RPMI7951 (cell line): ENCODE results near the gene NRXN3. TPM values are rescaled to one million over a fixed set of nuclear protein-coding genes. Genes with fewer than 3 reads are reported as not detected.

Experiments
- DNase-seq: peaks from one replicate; pipeline ENCODE4 v3.0.0-alpha.2; 2012; ENCODE audit warnings: low read depth
- total RNA-seq: library from RNA; depleted of rRNA; stranded (reverse); fragments of >200 nt; shearing (Covaris generic); gene quantifications from 2 replicates; pipeline ENCODE4 v1.2.3, GENCODE V29; 2014

Gene NRXN3
- total RNA-seq, 1 experiment from 2014 or later = 0.24 TPM

DNA sequence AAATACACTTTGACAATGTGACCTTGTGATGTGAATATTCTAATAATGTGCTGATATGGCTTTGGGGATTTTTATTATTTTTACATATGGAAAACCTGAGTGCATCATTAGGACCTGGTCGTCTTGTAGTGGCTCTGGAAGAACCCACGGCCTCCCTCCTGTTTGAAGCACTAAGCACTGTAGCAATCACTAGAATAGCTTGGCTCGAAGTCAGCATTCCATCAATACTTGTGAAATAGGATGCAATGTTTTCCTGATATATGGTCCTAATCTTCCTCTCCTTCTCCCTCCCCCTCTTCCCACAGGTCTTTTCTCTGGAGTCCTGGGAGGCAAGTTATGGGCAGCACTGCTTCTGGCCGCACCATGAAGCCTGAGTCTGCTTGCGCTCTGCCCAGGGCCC is 71.9 kb downstream of the NRXN3 start:
- DNase-seq = no peak

DNA sequence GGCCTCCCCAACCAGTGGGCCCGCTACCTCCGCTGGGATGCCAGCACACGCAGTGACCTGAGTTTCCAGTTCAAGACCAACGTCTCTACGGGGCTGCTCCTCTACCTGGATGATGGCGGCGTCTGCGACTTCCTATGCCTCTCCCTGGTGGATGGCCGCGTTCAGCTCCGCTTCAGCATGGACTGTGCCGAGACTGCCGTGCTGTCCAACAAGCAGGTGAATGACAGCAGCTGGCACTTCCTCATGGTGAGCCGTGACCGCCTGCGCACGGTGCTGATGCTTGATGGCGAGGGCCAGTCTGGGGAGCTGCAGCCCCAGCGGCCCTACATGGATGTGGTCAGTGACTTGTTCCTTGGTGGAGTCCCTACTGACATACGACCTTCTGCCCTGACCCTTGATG is 73.0 kb downstream of the NRXN3 start:
- DNase-seq = no peak

DNA sequence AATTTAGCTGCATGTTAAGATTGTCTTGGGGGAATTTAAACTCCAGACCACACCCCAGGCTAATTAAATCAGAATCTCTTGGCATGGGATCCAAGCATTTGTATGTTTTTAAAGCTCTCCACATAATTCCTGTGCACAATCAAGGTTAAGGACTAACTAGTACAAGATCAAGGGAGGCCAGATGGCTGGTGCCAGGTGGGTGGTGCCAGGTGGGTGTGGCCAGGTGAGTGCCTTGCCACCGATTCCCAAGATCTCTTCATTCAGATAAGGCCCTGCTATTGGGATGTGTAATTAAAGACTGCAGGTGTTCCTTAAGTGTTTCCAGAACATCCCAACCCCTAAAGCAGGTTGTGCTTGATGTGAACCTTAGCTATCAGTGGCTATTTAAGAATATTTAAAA is 75.1 kb downstream of the NRXN3 start:
- DNase-seq = no peak

DNA sequence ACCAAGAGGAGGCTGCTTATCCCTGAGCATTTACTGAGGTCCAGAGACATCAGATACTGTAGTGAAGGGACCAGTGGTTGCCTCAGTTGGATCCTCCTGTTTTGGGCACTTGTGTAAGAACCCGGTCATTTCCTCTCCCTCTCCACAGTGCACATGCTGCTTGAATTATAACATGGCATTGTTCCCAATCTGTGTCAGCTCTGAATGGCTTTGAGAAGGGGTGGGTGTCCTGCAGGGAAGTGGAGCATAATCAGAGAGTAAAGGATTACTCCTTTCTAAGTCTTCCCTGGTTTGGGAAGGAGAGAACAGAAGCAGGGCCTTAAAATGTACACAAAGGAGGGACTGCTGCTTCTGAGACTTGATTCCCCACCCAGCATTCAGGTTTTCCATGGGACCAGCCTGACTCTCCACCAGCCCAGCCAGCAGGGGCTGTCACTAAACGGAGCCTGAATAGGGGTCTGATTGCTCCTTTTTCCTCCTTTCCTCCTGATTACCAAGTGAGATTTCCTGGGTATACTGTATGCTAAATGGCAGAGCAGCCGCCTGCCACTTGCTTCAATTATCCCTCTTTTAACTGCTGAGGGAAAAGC is 78.4 kb downstream of the NRXN3 start:
- no peak for DNase-seq

DNA sequence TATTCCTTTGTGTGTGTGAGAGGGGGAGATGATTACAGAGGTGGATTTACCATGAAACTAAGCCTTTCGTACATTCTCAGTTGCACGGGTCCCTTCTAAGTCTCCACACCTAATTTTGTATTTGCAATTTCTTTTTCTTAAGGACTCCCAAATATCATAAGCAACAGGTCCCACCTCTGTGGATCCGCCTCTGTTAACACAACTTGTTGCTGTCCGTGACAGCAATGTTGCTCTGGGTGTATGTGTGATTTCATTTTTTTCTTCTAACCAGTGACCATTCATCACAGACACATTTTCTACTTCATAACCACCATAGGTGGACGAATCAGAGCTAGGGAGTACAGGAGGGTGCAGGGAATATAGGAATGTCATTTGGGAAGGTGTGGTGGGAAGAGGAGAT is 81.1 kb downstream of the NRXN3 start:
- no peak for DNase-seq

DNA sequence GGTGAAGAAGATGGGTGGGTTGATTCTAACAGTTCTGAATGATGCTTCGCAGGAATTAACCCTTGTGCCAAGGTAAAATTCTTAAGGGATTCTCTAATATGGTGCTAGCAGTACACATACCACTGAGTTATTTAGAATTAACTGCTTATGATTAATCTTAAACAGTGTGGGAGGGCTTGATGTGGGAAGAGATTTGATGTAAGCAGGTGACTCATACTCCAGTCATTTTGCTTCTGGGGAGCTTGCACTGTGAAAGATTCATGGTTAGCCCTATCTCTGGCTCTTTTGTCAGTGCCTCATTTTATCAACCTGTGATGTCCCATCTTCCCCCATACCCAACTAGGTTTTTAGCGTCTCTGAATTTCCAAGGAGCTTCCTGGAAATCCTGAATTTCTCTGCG is 83.8 kb downstream of the NRXN3 start:
- peak; percentile 83 for DNase-seq

DNA sequence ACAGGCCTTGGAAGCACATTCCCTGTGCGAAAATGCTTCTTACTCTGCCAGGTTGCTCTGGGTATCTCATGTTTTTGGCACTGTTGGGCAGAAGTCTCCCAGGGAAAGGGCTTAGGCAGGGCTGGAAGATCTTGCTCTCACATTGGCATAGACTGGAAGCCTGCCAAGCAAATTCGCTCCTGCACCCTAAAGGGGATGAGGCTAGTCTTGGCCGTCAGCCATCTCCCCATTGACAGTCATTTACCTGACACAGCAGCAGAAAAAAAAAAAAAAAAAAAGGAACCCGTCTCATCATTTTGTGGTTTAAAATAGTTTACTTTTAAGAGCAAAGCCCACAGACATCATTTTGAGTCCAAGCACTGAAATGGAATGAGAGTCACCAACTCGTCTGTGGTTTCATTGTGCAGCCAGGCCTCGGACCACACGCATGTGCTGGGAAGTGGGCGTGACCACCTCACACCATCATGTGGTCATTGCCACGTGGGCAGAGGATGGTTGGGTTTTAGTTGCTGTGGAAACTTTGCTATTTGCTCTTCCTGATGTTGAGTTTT is 84.8 kb downstream of the NRXN3 start:
- peak; percentile 84 for DNase-seq

DNA sequence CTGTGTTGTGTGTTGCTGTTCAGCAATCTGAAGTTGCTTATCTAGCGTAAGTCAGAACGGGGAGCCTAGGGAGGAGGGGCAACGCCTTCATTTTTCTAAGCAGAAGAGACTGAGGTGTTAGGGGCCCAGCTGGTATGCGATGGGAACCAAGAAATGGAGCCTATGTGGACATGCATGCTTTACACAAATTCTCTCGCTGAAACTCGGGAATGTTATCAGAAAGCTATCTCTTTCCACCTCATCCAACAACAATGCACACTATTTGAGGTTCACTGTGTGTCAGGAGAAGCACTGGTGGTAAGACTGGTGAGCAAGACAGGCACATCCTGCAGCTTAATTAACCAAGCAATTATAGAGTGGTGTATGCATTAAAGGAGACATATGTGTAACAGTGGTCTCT is 89.7 kb downstream of the NRXN3 start:
- peak; percentile 5 for DNase-seq

DNA sequence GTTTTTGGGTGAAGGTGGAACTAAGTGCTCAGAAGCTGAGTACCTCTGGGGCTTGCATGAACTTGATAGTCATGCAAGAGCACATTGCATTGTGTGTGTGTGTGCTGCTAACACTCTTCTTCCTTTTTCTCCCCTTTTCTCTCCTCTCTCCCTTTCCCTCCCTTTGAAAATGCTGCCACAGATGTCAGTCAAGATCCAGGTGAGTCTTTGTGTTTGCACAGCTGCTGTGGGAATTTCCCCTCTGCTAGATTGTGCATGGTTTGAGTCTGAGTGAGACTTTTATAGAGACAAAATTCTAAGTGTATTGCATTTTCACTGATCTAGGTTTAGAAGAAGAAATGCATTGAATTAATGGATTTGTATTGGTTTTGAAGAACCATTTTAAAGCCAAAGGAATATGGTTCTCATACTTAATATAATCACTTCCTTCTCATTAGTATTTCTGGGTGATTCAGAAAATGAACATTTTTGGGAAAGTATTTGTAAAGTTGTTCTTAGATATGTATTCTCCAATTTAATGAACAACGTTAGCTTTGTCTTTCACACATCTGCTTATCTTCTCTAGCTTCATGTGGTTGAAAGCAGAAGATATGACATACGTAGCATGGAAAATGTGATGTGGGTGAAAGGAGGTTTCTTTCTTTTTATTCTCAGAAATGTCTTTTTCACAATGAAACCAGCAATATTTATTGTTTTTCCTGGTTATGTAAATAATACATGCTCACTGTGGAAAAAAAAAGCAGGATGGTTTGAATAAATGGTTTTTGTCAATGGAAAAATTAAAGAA is 108.5 kb downstream of the NRXN3 start:
- no peak for DNase-seq

DNA sequence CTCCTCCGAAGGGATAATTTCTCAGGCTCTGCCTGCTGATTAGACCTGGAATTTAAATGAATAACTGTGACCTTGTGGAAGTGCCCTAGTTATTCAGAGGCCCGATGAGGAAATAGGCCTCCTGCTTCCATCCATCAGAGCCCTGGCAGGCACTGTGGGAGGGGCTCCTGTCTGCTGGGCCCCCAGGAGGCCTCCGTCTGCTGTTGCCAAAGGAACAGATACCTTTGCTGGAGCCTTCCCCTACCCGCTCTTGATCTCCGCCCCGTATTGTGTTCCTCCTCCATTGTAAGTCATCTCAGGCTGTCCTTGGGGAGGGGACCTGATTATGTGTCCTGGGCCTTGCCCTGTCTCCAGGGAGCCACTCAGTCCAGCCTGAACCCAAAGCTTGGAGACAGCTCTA is 112.3 kb downstream of the NRXN3 start:
- no peak for DNase-seq

DNA sequence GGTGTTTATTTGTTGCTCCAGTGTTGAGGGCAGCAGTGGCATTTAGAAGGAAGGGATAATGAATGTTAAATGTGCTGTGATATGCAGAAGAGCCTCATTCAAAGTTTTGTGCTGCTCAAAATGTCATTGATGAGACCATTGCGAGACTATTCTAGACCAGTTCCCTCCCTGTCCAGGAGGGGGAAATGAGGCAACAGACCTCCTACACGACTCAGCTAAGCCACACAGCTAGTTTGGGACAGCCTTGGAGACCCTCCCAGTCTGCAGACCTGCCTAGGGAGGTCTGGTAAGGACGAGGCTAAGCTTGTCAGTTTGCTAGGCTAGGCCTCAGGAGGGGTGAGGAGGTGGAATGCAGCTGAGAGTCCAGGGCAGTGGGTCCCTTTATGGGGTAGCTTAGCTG is 116.0 kb downstream of the NRXN3 start:
- no peak for DNase-seq

DNA sequence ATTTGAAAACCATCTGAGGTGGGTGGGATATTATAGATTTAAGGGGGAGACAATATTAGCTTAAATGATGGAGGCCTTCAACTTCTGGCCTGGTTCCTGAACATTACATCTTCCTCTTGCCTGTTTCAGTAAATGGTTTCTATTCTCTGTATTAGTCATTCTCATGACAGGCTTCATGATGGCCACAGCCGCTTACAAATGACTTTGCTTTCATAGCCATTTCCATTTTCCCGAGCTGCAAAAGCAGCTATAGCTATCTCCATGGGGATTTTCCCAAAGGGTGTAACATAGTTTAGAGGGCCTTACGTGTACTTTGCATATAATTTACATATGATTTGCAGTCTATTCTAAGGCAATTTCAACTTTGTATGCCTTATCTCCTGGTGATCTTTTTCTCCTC is 121.8 kb downstream of the NRXN3 start:
- DNase-seq = no peak

DNA sequence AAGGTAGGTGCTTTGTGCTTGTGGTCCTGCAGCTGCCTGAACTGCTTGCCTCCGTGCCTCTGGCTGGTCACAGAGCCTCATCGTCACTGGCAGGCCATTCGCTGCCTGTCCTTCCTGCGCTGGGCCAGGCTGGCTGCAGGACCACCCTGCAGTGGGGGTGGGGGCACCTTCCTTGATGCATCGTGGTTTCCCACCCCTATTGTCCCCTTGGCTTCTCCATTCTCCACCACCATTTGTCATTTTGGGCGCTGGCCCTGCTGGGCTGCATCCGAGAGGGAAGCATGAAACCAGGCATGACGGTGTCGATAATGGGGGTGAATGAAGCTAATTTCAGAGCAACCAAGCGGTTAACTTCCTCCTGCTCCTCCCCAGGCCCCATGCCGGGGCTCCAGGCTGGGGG is 127.7 kb downstream of the NRXN3 start:
- DNase-seq = no peak

DNA sequence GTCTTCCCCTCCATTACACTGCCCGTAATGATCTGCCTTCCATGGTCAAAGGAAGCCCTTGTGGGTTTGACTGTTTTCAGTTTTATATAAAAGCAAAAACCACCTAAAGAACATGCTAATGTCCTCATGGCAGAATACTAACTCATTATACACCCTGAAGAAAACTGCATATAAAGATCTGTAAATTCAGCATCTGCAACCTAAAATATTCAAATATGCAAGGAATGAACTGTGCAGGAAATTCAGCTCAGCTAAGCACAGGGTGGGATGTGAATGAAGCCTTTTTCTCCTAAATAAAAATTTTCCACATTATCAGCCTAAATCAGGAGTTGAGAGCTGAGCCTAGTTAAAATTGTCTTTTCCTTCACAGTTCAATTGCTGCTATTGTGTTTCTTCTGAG is 128.1 kb downstream of the NRXN3 start:
- DNase-seq = no peak

DNA sequence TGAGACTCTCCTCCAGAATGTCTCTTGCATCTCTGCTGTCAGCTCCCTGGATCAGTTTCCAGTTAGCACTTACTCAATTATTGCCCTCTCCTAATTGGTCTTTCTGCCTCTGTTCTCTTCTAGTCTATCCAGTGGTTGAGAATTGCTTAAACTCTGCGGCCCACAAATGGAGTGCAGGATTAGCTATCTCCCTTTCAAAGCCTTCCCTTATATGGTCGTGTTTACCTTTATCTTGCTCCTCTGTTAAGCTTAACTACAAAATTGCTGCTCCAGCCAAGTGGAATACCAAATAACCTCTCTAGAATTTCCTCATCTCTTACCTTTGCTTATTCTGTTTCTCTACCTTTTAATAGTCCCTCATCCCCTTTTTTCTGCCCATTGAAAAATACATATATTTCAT is 132.7 kb downstream of the NRXN3 start:
- DNase-seq = no peak

DNA sequence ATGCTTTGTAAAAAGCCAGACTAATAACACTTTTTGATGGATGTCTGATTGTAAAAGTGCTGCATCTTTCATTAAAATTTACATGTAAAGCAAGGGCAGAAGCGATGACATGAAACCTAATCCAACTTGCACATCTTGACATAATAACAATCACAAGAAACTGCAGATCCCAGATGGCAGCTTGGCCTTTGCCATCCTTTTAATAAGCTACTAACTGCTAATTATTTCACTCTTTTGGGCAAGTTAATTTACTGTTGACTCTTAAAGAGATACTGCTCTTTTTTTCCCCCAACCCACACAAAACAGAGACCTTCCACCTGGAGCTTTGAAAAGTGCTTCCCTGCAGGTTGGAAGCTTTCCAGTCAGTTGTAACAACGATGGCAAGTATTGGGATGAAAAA is 137.5 kb downstream of the NRXN3 start:
- no peak for DNase-seq

DNA sequence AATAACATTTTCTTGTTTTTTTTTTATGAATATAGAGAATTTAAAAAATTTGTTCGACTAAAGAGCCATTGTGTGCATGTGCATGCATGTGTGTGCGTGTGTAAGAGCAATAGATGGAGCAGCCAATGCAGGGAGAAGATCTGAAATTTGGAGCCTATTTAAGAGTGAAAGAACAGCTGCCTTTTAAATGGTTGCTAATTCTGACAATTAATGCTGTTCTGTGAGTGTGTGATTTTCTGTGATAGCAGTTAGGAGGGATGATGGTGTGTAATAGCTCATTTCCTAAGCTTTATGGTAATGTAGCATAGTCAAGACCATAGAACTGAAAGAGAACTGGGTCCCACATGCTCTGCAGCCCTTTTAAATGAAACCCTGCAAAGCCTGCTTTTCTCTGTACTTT is 137.9 kb downstream of the NRXN3 start:
- no peak for DNase-seq

DNA sequence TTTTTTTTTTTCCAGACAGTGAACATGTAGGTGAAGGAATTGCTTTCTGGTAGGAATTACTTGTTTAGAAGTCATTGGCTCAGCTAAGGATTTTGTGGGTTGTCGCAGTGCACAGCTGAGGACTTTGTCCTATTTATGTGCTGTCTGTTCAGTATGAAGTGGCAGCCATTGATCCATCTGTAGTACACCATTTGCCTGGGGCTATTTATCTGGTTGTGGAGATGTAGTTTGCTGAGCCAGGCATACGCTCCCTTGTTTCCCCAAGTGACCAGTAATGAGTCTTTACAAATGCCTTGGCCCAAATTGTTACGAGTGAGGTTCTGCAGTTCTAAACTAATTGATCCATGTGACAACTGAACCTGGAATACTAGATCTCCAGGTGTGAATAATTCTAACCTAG is 140.1 kb downstream of the NRXN3 start:
- DNase-seq = no peak

DNA sequence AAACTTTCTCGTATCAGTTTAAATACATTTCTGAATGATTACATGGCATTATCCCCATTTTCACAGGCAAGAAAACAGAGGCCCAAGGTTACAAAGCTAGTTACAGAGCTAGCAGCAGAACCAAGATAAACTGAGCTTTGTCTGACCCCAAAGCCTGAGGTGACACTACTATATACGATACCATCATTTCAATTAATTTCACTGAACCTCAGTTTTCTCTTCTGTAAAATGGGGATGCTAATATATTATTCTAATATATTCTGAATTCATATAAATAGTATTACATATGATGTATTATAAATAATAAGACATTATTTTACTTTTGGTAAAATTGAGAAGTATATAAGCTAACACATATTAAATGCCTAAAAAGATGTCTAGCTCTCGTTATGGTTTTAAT is 143.3 kb downstream of the NRXN3 start:
- no peak for DNase-seq

DNA sequence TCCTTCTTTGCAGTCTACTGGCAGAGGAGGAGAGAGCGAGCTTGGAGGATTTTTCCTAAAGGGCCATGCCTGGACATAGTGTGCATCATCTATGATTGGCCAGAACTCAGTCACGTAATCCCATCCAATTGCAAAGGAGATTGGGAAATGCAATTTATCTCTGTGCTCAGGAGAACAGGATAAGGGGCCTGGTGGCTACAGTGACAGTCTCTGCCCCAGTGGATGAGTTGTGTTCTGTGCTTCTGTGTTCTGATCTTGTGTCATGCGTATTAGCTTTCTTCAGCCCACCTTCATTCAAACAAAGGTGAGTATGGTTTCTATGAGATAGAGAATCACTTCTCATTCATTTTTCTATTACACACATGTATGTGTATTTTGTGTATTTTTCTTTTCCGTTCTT is 144.3 kb downstream of the NRXN3 start:
- DNase-seq = no peak

DNA sequence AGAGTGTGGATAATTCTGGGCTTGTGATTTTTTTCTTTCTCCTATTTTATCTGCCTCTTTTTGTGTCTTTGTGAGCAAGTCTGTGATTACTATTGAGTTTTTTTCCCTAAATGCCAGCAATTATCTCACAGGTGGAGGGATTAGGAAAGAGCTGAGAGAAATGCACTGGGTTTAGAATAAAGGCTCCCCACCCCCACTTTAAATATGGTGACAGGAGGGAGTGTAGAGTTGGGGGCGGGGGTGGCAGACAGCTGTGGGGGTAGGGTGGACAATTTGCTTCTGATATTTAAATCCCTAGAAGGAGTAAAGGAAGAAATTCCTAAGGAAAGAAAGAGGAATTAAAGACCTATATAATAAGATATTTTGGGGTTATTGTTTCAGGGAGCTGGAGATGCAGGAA is 145.9 kb downstream of the NRXN3 start:
- DNase-seq = no peak

DNA sequence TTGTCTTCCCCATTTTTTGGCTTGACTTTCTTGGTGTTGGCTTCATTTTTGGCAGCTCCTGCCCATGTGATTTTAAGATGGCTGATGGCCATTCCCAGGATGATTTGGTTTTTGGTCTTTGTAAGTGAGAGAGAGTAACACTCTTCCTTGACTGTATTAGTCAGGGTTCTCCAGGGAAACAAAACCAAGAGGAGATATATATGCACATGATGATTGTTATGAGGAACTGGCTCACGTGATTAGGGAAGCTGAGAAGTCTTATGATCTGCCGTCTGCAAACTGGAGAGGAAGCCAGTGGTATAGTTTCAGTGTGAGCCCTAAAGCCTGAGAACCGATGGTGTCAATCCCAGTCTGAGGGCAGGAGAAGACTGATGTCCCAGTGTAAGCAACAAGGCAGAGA is 146.6 kb downstream of the NRXN3 start:
- DNase-seq = no peak

DNA sequence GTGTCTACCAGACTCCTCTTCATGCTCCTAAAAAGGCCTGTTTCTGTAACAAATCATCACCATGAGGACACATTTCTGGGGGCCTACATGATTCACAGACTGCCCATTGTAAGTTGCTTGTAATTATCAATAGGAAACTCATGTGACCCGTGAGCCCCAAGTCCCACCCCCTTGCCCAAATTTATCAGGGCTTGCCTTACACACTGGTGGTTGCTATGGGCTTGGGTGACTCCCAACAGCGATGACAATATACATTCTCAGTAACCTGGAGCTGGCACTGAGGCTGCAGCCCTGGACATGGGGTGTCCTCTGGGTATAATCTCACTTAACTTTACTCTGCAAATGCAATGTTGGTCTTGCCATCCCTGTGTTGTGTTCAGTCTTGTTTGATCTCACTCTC is 149.2 kb downstream of the NRXN3 start:
- no peak for DNase-seq
